HepG2 (cell line): ENCODE results near the gene TBCE. TPM values are rescaled to one million over a fixed set of nuclear protein-coding genes. Genes with fewer than 3 reads are reported as not detected.
"Not testable (repeated sequence)": the region's sequence is repeated elsewhere in the genome, so short reads cannot be mapped to it uniquely, and the experiment has no call there.

Source experiments
- ATAC-seq: fragments of 200-7000 bp; cut with Tn5 transposase; 3 replicates; pipeline ENCODE4 v1.9.1; 2020; ENCODE audit warnings: mild to moderate bottlenecking, moderate library complexity
- BruUV-seq: library from RNA; stranded (reverse); fragments of 400-500 nt; replicated peaks from 2 replicates; lab custom pipeline; 2021; lab: Mats Ljungman, UMichigan
- CTCF ChIA-PET: fragments of 300-600 bp; formaldehyde crosslinking; extraction: SDS; loops from one replicate; lab custom pipeline; 2021; ENCODE audit warnings: low total read pairs, inconsistent platforms, low intra/inter-chr PET ratio; lab: Yijun Ruan, JAX
- POLR2A ChIA-PET: fragments of 350-600 bp; sonication (Branson Sonifier 250); formaldehyde crosslinking; loops from one replicate; lab custom pipeline; 2020; ENCODE audit warnings: antibody characterized with exemption, inconsistent platforms; lab: Yijun Ruan, JAX
- DNase-seq: peaks from one replicate; pipeline ENCODE4 v3.0.0-alpha.2; 2015; ENCODE audit warnings: low spot score
- FAIRE-seq: peaks from 3 replicates; lab custom pipeline; 2011; peaks lifted over from hg19 to GRCh38; lab: Jason Lieb, UNC
- H2AFZ ChIP-seq: one replicate; pipeline ENCODE4 v1.6.1; 2011; ENCODE audit warnings: low read length, inconsistent platforms
- H3K27ac ChIP-seq: fragments of 300-600 bp; 3 replicates; pipeline ENCODE4 v1.8.0; 2011; ENCODE audit warnings: mixed run types, mild to moderate bottlenecking, mixed read lengths, low read length, inconsistent platforms; ENCODE audit not compliant: insufficient read depth; ENCODE audit errors: extremely low read length
- H3K27me3 ChIP-seq, 2 experiments: fragments of 200-600 bp in 1 of 2; 2 replicates in 1 of 2; 3 replicates in 1 of 2; pipeline versions ENCODE4 v1.6.0 to v1.8.0; 2011; ENCODE audit warnings: low read length in 2 of 2, mild to moderate bottlenecking in 2 of 2, moderate library complexity in 2 of 2, inconsistent platforms in 1 of 2; ENCODE audit not compliant: insufficient read depth in 2 of 2, control insufficient read depth in 1 of 2
- H3K36me3 ChIP-seq, 2 experiments: fragments of 200-600 bp in 1 of 2; replicated peaks in 1 of 2; 2 replicates in 1 of 2; 3 replicates in 1 of 2; pipeline versions ENCODE4 v1.5.1 to v1.8.0; 2011; ENCODE audit warnings: low read length in 2 of 2, inconsistent platforms in 1 of 2; ENCODE audit not compliant: insufficient read depth in 2 of 2, control insufficient read depth in 1 of 2
- H3K4me1 ChIP-seq: 2 replicates; pipeline ENCODE4 v1.5.1; 2012; ENCODE audit warnings: low read length, inconsistent platforms; ENCODE audit not compliant: insufficient read depth
- H3K4me2 ChIP-seq: 2 replicates; pipeline ENCODE4 v1.6.0; 2011; ENCODE audit warnings: low read depth, low read length, inconsistent platforms
- H3K4me3 ChIP-seq, 3 experiments: fragments of 200-600 bp in 1 of 3; sonication (generic), shearing (Covaris generic) in 1 of 3; replicated peaks in 1 of 3; 2 replicates each; pipeline ENCODE4 v1.5.1; 2011 to 2016; ENCODE audit warnings: low read length in 3 of 3, inconsistent platforms in 2 of 3, low read depth in 2 of 3, mild to moderate bottlenecking in 2 of 3, control low read depth in 1 of 3, mixed read lengths in 1 of 3; ENCODE audit not compliant: insufficient read depth in 1 of 3
- H3K79me2 ChIP-seq: one replicate; pipeline ENCODE4 v1.6.1; 2011; ENCODE audit warnings: low read length, inconsistent platforms; ENCODE audit not compliant: insufficient read depth
- H3K9ac ChIP-seq: 2 replicates; pipeline ENCODE4 v1.6.0; 2011; ENCODE audit warnings: mild to moderate bottlenecking, low read depth, low read length, inconsistent platforms; ENCODE audit not compliant: insufficient read depth
- H3K9me3 ChIP-seq: 2 replicates; pipeline ENCODE4 v1.5.1; 2012; ENCODE audit warnings: mild to moderate bottlenecking, low read length
- H4K20me1 ChIP-seq: 2 replicates; pipeline ENCODE4 v1.6.0; 2011; ENCODE audit warnings: inconsistent platforms, mild to moderate bottlenecking, low read length, moderate library complexity; ENCODE audit not compliant: insufficient read depth
- ATF3 ChIP-seq: sonication (generic); formaldehyde crosslinking; IDR thresholded peaks from 2 replicates; pipeline ENCODE4 v1.4.0; 2020; ENCODE audit warnings: missing genetic modification reagents
- HCFC1 ChIP-seq: fragments of 150-350 bp; IDR thresholded peaks from 2 replicates; pipeline ENCODE4 v1.6.1; 2014; ENCODE audit warnings: low read depth, low read length
- MEIS1 ChIP-seq: sonication (generic); formaldehyde crosslinking; IDR thresholded peaks from 2 replicates; pipeline ENCODE4 v1.9.0; 2021; ENCODE audit warnings: mild to moderate bottlenecking, missing genetic modification reagents, moderate library complexity, borderline replicate concordance
- PAWR ChIP-seq: sonication (generic); formaldehyde crosslinking; IDR thresholded peaks from 2 replicates; pipeline ENCODE4 v1.4.0; 2020; ENCODE audit warnings: missing genetic modification reagents, mild to moderate bottlenecking, borderline replicate concordance
- RARG ChIP-seq: sonication (generic); formaldehyde crosslinking; IDR thresholded peaks from 2 replicates; pipeline ENCODE4 v1.4.0; 2020; ENCODE audit warnings: low read depth, mild to moderate bottlenecking, missing genetic modification reagents
- SKI ChIP-seq: fragments of 450-650 bp; IDR thresholded peaks from one replicate; pipeline ENCODE4 v1.6.1; 2018; ENCODE audit warnings: mild to moderate bottlenecking; ENCODE audit not compliant: partially characterized antibody
- ZFP37 ChIP-seq: sonication (generic); formaldehyde crosslinking; IDR thresholded peaks from 2 replicates; pipeline ENCODE4 v1.4.0; 2020; ENCODE audit warnings: missing genetic modification reagents, borderline replicate concordance
- ZMYM2 ChIP-seq: sonication (generic); formaldehyde crosslinking; IDR thresholded peaks from 2 replicates; pipeline ENCODE4 v1.8.0; 2022; ENCODE audit warnings: mild to moderate bottlenecking, missing genetic modification reagents
- ZNF121 ChIP-seq: sonication (generic); formaldehyde crosslinking; IDR thresholded peaks from 2 replicates; pipeline ENCODE4 v1.5.0; 2020; ENCODE audit warnings: mild to moderate bottlenecking, missing genetic modification reagents
- ZNF317 ChIP-seq: sonication (generic); formaldehyde crosslinking; IDR thresholded peaks from 2 replicates; pipeline ENCODE4 v1.5.0; 2020; ENCODE audit warnings: mild to moderate bottlenecking, missing genetic modification reagents
- ZNF512 ChIP-seq: sonication (generic); formaldehyde crosslinking; IDR thresholded peaks from 2 replicates; pipeline ENCODE4 v1.4.0; 2020; ENCODE audit warnings: mild to moderate bottlenecking, missing genetic modification reagents
- WGBS: methylation state at CpG from one replicate; pipeline ENCODE4 v1.1.6; 2017; ENCODE audit warnings: low lambda C conversion rate; 5-methylcytosine and 5-hydroxymethylcytosine counted together
- in situ Hi-C: cut with HindIII; loops from 2 replicates; pipeline ENCODE4 v1.10.0; 2017; ENCODE audit warnings: low pct_unique_long_range_greater_than_20kb; ENCODE audit not compliant: extremely low pct_ligation_motif_present
- intact Hi-C: fragments of 100-400 bp; cut with micrococcal nuclease; formaldehyde crosslinking; loops from one replicate; pipeline ENCODE4 v1.10.0; 2022; ENCODE audit not compliant: unreplicated experiment
- polyA plus RNA-seq, 8 experiments: library from polyadenylated mRNA; depleted of rRNA in 3 of 8; stranded (reverse) in 7 of 8; unstranded in 1 of 8; fragments of >200 nt; fragmentation: Illumina TruSeq in 4 of 8; extraction: Trizol in 4 of 8; gene quantifications; 2 replicates each; pipeline versions ENCODE4 v1.2.1 to v1.2.3, GENCODE V29; 2011 to 2016; ENCODE audit warnings: low read depth in 4 of 8, missing spikeins in 1 of 8, mixed read lengths in 1 of 8; ENCODE audit not compliant: insufficient read depth in 1 of 8
- total RNA-seq, 5 experiments: library from RNA; depleted of rRNA; stranded (reverse); fragments of >200 nt; fragmentation: Illumina TruSeq; extraction: Trizol; gene quantifications; 2 replicates each; pipeline ENCODE4 v1.2.3, GENCODE V29; 2016; ENCODE audit warnings: low read depth in 1 of 5

The TBCE gene
- total and polyA plus RNA-seq, 2 of the 13 experiments (the other 11 are each of a cell fraction or from before 2014, with no cell fraction given): 25.6 to 31.1 TPM

DNA sequence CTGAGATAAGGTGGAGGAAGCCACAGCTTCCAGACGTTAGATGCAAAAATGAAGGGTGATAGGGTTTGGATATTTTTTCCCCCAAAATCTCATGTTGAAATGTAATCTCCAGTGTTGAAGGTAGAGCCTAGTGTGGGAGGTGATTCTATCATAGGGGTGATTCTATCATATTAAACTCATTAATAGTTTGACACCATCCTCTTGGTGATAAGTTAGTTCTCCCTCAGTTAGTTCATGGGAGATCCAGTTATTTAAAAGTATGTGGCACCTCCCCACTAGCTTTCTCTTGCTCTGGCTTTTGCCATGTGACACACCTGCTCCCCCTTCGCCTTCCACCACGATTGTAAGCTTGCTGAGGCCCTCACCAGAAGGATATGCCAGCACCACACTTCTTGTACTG lies 8.3 kb upstream of the TBCE start:
- no peaks in the 10 kb centered on the region for H3K79me2 ChIP-seq
- no peak for FAIRE-seq

GRCh38 chr1:235364189-235364588 lies 3.0 kb upstream of the TBCE start:
- H3K9me3 ChIP-seq, H2AFZ ChIP-seq, in situ Hi-C loops, H3K27ac ChIP-seq, H4K20me1 ChIP-seq, intact Hi-C loops, H3K9ac ChIP-seq, H3K27me3 ChIP-seq, FAIRE-seq, BruUV-seq, DNase-seq, H3K4me3 ChIP-seq, H3K36me3 ChIP-seq, CTCF ChIA-PET, H3K4me2 ChIP-seq, POLR2A ChIA-PET, ATAC-seq: not testable (repeated sequence)
- 97% methylated on average over 9 of the region's 9 CpGs for WGBS
- Histone ChIP-seq H3K79me2 (peaks cover 15% of the 10 kb centered on the region), H3K4me1 (peaks cover 24% of the 10 kb centered on the region)

More for the DNA sequence above, 8.3 kb upstream of the TBCE start:
- Histone ChIP-seq H3K4me2 (no peak overlapping the region), H3K9ac (no peak overlapping the region), H3K27me3 (no peaks in the 10 kb centered on the region), H2AFZ (no peak overlapping the region), H3K36me3 (no peaks in the 10 kb centered on the region), H3K27ac (no peak overlapping the region), H3K4me3 (no peak overlapping the region), H3K9me3 (no peaks in the 10 kb centered on the region), H4K20me1 (no peaks in the 10 kb centered on the region), H3K4me1 (peaks cover 6% of the 10 kb centered on the region; the same call in 1 of the 2 replicates)
- in situ Hi-C loops (no loop called here), intact Hi-C loops (no loop called here)
- TF ChIP-seq SKI (no peak), ZMYM2 (CRISPR knock-in tag) (no peak), RARG (no peak), ATF3 (CRISPR knock-in tag) (no peak), PAWR (no peak), ZNF512 (CRISPR knock-in tag) (no peak), HCFC1 (no peak), ZNF317 (CRISPR knock-in tag) (no peak), MEIS1 (no peak), ZNF121 (CRISPR knock-in tag) (no peak), ZFP37 (CRISPR knock-in tag) (no peak)
- 73% methylated on average over 3 of the region's 3 CpGs for WGBS
- no TSS peak for BruUV-seq
- ATAC-seq (no peak), DNase-seq (no peak)
- POLR2A ChIA-PET: interaction anchor here (2.2 kb wide), 1 partner anchor 8 kb away, joined by 10 read pairs; the partner anchor contains the start of gene TBCE
- CTCF ChIA-PET: no interaction called here
